ENCODE data around the gene STK32B. TPM values are rescaled to one million over a fixed set of nuclear protein-coding genes. Genes with fewer than 3 reads are reported as not detected.

STK32B gene
- total and polyA plus RNA-seq, 8 donors = 0.61 to 5.5 (median 3.1) TPM

GRCh38 chr4:5198656-5199541, 147.6 kb downstream of the STK32B start:
- Histone ChIP-seq H3K27ac (no peak overlapping the region), H3K9me3 (no peaks in the 10 kb centered on the region), H3K4me1 (no peaks in the 10 kb centered on the region), H3K27me3 (no peaks in the 10 kb centered on the region), H3K36me3 (no peaks in the 10 kb centered on the region), H3K4me3 (no peak overlapping the region)
- WGBS, 5 donors = 67 to 82% (median 76%) methylated on average over 7 of the region's 7 CpGs
- no peak for DNase-seq
- TF ChIP-seq POLR2A (IDR thresholded peaks at IDR 0.05) (no peak), EP300 (IDR thresholded peaks at IDR 0.05) (no peak), CTCF (IDR thresholded peaks at IDR 0.05) (no peak), POLR2AphosphoS5 (IDR thresholded peaks at IDR 0.05) (no peak)
- intact Hi-C loops (cut with DNase I; ENCODE audit: low total_unique reads) = no loop called here

GRCh38 chr4:5199912-5200311, 148.6 kb downstream of the STK32B start:
- no peaks in the 10 kb centered on the region for H3K4me1 ChIP-seq
- no peak for TF ChIP-seq EP300 (IDR thresholded peaks at IDR 0.05)
- no peak for TF ChIP-seq CTCF (IDR thresholded peaks at IDR 0.05)
- TF ChIP-seq POLR2A (IDR thresholded peaks at IDR 0.05) = no peak
- no peak for TF ChIP-seq POLR2AphosphoS5 (IDR thresholded peaks at IDR 0.05)
- intact Hi-C loops (cut with DNase I; ENCODE audit: low total_unique reads) = no loop called here
- H3K9me3 ChIP-seq = no peaks in the 10 kb centered on the region
- H3K27ac ChIP-seq = no peak overlapping the region
- H3K4me3 ChIP-seq = no peak overlapping the region
- no peaks in the 10 kb centered on the region for H3K36me3 ChIP-seq
- WGBS, 5 donors = 57 to 70% (median 70%) methylated on average over 2 of the region's 2 CpGs
- no peaks in the 10 kb centered on the region for H3K27me3 ChIP-seq
- no peak for DNase-seq

GRCh38 chr4:5200513-5200912, 149.2 kb downstream of the STK32B start:
- H3K27ac ChIP-seq = no peak overlapping the region
- H3K4me1 ChIP-seq = no peaks in the 10 kb centered on the region
- WGBS, 5 donors = 77 to 92% (median 86%) methylated on average over 3 of the region's 3 CpGs
- no peak for DNase-seq
- H3K4me3 ChIP-seq = no peak overlapping the region
- no peaks in the 10 kb centered on the region for H3K36me3 ChIP-seq
- TF ChIP-seq CTCF (IDR thresholded peaks at IDR 0.05) (no peak), POLR2A (IDR thresholded peaks at IDR 0.05) (no peak), POLR2AphosphoS5 (IDR thresholded peaks at IDR 0.05) (no peak), EP300 (IDR thresholded peaks at IDR 0.05) (no peak)
- H3K9me3 ChIP-seq = no peaks in the 10 kb centered on the region
- intact Hi-C loops (cut with DNase I; ENCODE audit: low total_unique reads) = no loop called here
- no peaks in the 10 kb centered on the region for H3K27me3 ChIP-seq

- no peaks in the 10 kb centered on the region for H3K27me3 ChIP-seq
- TF ChIP-seq CTCF (IDR thresholded peaks at IDR 0.05) = no peak
- no peak for TF ChIP-seq EP300 (IDR thresholded peaks at IDR 0.05)
- TF ChIP-seq POLR2AphosphoS5 (IDR thresholded peaks at IDR 0.05) = no peak
- TF ChIP-seq POLR2A (IDR thresholded peaks at IDR 0.05) = no peak
- DNase-seq = no peak
Observed at GRCh38 chr4:5203309-5203992, 152.2 kb downstream of the STK32B start.

More at GRCh38 chr4:5203309-5203992, 152.2 kb downstream of the STK32B start:
- intact Hi-C loops (cut with DNase I; ENCODE audit: low total_unique reads) = no loop called here
- Histone ChIP-seq H3K4me3 (no peak overlapping the region), H3K36me3 (no peaks in the 10 kb centered on the region), H3K27ac (no peak overlapping the region), H3K9me3 (no peaks in the 10 kb centered on the region), H3K4me1 (no peaks in the 10 kb centered on the region)
- WGBS, 5 donors = 67 to 94% (median 84%) methylated on average over 7 of the region's 7 CpGs

Data from stomach (tissue), 9 donors.